Fibroblast of skin of right biceps (primary cell): ENCODE results near the gene CLSTN2.

Source experiments
- DNase-seq: peaks from one replicate; pipeline ENCODE4 v3.0.0-alpha.2; 2013

CLSTN2 gene

DNA sequence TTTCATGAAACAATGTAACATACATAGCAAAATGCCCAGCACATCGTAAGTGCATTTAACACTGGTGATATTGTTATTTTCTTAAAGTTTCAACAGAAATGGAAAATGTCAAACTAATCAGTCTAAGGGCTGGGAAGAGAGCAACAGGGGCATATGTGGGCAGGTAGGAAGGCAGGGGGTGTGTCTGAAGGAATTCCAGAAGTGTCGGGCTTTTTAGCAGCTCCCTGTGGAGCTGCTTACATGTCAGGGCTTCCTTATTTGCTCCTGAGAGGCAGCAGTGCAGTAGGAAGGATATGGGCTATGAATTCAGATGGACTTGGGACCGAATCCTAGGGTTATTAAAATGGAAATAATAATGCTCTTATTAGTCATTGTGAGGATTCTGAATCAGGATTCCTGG is 311.6 kb downstream of the CLSTN2 start:
- no peak for DNase-seq

DNA sequence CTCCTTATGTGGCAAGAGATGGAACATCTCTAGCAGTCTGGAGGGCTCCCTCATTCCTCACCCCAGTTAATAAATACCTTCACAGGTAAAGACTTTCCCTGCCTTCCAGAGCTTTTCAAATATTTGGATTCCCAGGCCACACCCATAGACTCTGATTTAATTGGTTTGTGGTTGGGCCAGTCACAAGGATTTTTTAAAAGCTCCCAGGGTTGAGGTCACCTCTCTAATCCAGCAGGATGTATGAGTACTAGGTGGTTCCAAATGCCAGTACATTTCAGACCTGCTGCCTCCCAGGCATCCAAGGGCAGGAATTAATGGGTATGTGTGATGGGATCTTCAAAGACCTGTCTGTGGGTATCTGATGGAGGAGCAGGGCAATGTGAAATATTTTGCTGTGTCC is 312.8 kb downstream of the CLSTN2 start:
- DNase-seq: no peak

DNA sequence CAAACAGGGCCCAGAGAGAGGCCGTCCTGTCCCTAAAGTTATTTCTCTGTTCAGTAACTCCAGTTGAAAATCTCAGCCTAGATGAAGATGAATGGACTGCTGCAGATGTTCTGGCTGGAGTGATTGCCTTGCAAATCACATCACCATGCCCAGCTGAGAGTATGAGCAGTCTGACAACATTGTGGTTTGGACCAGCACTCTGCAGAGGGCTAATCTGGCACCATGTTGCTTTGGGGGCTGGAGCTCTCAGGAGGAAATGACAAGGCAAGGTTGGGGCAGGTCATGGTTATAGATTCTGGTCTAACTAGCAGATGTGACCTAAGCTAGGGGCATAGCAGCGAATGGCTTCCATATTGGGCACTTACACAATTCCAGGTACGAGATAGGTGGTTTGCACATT is 314.2 kb downstream of the CLSTN2 start:
- no peak for DNase-seq

DNA sequence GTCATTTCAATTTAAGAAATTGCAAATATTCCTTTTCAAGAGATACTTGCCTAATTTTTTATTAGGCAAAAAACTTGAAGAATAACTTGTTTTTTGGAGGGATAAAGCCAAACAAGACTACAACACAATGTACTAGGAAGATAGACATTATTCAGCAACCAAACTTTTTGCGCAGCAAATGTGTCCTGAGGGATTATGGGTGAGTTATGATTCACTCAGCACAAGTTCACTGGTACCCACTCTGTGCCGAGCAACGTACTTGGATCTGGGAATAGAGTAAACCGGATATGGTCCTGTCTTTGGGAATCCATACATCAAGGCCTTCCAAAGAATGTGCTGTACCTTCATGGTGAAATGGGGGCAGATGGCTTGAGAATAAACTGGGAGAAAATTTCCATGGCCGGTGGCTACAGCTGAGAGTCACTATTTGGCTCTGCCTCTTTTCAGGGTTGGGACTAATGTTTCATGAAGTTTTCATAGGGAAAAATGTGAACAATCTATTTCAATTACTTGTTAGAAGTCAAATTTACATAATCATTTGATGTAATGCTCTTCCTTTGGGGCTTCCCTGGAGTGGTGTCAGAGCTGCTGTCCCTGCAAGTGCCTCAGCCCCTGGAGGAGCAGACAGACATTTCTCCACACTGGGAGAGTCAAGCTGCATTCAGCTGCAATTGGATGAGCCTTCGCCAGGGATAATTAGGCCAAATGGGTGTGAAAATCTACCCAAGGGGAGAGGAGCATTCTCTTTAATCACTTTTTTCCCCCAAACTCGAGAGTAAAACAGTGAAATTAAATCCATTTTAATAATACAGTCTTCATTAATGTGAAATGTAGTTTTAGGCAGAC is 315.2 kb downstream of the CLSTN2 start:
- no peak for DNase-seq

DNA sequence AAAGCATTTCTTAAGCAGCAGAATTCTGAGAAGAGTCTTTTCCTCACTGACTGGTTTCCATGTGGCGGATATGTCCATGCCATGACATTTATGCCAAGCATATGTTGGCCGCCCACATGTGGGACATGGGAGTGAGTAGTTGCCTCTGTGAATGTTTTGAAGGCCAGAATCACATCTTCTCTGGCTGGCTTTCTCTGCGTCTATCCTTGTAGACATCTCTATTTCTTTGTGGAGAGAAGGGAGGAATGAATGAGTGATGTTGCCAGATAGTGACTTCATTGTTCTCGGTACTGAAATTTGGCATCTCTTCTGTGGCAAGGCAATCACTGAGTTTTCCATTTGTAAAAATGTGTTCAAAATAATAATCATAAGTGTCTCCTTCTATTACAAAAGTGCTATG is 316.0 kb downstream of the CLSTN2 start:
- no peak for DNase-seq

DNA sequence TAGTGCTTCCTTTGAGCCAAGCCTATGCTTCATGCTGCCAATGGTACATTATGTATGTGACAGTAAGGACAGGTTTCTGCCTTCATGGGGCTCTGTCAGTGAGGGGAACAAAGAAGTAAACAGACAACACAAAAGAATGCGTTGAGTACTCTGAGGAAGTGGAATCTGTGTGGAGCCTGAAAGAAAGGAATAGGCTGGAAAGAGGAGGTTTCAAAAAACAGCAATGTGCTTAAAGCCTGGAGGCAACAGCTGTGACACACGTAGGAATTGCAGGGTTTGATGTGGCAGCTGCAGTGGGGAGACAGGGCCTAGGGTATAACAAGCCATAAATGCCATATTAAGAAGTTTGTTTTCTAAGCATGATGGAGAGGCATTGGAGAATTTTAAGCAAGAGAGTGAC is 316.7 kb downstream of the CLSTN2 start:
- DNase-seq: no peak

DNA sequence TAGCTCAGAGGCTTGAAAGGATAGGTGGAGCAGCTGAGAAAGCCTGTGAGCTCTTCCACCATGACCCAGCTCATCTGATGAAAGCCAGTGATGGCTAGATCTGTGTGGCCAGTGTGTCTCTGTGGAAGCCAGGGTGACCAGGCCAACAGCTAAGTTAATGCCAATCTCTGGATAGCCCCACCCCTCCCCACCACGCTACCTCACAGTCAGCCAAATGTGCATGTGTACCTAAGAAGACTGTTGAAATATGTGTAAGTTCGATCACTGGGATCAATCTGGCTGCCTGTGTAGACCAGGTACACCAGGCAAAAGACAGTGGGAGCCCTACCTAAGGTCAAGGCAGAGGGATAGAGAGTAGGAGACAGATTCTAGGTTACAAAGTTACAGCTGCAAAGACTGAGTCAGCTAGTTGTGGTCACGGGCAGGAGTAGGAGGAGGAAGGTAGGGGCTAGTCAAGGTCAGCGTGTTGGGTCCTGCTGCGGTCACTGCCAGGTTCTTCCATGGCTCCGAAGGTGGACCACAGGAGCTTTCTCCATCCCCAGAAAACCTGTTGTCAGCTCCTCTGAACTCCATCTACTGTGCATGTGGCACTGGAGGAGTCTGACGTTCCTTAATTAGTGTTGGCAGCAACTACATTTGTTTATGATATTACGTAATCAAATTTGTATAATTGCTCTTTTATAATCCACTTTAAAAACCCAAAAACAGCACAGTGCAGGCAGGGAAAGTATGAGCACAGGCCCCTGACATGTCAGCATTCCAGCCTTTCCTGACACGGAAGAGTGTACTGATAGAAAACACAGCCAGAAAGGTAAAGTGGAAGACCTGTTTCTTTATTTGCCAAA is 318.0 kb downstream of the CLSTN2 start:
- no peak for DNase-seq

DNA sequence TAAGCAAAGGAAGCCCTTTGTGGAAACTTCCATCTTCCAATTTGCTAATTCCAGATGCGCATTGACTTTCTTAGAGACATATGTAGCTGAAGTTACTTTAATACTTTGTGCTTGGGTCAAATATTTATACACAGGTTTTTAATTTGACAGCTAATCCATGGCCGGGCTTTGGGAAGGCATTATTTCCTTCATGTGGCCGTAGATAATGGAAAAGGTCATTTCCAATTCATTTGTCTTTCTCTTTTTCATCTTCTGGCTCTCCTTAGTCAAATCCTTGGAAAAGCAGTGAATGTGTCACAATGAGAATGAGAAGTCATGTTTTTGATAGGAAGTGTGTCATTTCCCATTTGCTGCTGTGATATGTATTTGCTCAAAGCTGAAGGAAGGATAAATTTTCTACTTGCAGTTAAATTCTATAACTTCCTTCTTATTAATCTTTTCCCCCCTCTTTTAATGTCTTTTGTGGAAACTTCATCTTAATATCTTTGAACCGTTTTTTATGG is 323.3 kb downstream of the CLSTN2 start:
- peak; percentile 5 for DNase-seq

DNA sequence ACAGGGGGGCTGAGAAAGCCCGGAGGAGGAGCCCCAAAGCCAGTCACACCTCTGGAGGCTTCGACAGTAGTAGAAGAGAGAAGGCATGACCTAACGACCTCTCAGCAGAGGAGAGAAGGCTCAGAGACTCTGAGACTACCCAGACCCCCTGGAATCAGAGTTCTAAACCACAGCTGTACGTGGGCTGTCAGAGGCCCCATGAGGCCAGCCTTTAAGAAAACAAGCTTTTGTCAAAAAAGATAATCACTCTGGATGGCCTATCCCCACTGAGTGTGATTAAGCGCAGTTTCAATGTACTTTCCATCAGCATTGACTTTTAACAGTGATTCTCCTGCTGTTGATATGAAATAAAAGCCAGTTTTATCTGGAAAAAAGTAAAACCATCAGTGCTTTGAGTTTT is 330.3 kb downstream of the CLSTN2 start:
- DNase-seq: no peak

DNA sequence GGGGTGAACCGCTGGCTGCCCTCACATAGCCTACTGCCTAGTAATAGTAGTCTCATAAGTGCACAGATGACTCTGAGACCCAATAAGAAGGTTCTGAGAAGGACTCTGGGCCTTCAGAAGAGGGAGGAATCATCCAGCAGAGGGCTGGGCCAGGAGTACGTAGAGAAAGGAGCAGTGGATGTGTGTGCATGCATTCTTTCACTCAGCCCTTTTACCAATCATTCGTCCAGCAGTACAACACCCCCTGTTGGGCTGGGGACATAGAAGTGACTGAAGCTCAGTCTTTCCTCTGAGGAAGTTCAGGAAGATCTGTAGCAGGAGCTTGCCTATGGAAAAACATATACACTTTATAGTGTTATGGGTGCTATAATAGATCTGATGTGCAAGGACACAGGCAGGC is 333.1 kb downstream of the CLSTN2 start:
- DNase-seq: no peak

DNA sequence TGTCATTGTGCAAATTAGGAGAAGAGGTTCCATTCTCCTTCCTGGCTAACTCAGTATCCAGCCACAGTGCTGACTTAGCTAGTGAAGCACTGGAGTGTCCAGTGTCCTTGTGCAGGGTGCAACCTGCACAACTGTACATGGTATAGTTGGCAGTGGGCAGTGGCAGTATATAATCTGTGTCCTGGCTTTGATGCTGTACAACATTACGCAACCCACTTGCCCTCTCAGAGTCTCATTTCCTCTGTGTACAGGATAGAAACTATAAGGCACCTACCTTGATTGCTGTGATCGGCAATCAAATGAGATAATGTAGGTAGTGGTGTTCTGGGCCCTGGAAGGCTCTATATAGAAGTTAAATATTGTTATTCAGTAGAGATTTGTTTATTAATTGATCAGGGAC is 333.6 kb downstream of the CLSTN2 start:
- DNase-seq: no peak

DNA sequence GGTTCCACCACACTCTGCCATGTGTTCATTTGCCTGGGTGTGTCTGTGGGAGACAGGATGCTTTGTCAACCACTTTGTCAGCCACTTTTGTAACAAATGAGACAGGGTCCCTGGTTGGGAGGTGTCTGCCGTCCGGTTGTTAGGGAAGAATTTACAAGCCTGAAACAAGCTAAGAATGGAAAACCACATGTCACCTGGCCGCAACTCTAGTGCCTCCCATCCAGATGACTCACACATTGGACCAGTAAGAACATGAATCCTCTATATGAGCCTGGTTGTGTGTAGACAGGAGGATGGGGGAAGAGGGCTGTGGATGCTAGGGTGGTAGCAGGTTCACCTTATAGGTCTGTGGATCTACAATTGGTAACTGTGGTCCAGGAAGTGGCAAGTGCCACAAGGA is 335.3 kb downstream of the CLSTN2 start:
- no peak for DNase-seq

DNA sequence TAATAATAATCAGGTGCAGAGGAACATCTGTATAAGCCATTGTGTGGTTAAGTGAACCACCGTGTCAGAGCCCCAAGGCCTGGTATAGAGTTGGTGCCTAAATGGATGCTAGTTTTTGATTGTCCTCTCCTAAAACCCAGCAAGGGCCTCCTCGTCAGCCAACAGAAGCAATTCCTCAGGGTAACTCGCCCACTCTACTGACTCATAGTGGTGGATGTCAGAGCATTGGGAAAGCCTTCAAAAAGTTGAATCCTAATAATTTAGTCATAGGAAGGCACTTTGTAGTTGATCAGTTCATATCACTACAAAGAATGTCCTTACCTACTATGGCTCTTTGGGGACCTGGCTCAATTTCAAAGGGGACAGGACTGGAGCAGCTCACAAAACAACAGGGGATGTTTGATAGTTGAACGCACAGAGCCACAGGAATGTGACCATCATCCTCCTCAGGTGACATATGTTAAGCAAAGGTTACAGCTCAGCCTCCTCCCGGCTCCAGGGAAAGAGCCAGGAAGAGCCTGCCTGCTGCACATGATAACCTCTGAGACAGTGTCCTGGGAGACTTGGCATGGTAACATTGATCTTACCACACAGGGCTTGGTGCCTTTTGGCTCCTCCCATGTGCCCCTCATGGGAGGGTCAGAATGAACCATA is 338.7 kb downstream of the CLSTN2 start:
- DNase-seq: peak; percentile 24

DNA sequence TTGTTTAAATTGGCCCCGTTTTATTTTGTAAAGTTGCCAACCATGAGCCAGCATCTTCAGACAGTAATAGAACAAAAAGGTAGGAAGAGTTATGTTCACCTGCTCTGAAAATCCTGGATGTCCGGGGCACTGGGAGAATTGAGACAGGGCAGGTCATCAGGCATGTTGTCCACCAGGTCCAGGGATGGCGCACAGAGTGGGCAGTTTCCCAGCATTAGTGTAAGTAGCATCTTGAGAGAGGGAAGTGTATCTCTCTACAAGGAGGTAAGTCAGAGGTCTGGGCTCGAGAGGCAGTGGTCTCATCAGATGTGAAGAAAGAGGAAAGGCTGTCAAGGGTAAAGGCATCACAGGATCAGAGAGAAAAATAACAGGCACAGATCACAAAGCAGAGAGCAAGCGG is 339.4 kb downstream of the CLSTN2 start:
- no peak for DNase-seq

DNA sequence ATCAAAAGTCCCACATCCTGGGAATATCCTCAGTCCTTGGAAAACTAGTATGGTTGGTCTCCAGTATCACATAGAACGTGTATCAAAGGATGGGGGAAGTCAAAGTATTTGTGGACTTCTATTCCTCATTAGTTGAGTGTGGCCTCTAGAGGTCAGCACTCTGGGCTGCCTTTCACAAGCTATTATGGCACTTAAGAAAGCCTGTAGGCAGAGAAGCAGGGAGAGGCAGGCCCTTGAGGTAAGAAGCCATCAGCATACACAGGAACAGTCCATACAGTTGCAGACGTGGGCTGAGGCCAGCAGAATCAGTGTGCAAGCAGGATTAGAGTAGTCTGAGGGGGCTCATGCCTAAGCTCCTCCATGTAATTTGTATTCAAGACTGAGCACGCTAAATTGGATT is 341.7 kb downstream of the CLSTN2 start:
- DNase-seq: peak; percentile 22

DNA sequence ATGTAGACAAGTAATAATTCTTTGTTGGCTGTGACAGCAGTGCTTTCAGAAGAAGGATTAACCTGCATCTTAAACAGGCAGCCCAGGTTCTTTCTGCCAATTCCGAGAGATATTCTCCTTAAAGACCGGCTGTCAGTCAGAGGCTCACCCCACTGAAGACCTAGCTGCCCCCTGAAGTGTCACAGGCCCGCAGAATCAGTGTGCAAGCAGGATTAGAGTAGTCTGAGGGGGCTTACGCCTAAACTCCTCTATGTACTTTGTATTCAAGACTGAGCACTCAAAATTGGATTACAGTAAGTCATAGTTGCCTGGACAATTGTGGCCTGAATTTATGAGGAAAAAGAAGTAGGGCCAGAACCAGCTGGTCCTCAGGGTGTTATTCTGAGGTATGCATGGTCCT is 342.9 kb downstream of the CLSTN2 start:
- DNase-seq: no peak

DNA sequence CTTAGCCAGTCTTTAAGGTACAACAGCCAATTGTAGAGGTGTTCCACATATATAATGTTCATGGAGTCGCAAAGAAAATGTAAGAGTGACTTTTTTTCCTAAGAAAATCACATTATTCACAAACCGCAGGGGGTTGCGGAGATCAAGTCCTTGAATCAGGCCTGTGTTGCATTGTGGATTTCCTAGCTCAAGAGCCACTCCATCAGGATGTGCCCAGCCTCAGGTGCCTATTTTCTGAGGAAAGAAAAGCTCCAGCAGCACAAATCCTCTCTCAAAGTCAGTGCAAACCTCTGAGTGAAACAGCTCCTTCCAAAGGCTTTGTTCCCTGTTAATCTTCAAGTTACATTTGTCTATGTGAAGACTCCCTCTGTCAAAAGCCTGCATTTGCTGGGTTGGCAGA is 349.4 kb downstream of the CLSTN2 start:
- no peak for DNase-seq

DNA sequence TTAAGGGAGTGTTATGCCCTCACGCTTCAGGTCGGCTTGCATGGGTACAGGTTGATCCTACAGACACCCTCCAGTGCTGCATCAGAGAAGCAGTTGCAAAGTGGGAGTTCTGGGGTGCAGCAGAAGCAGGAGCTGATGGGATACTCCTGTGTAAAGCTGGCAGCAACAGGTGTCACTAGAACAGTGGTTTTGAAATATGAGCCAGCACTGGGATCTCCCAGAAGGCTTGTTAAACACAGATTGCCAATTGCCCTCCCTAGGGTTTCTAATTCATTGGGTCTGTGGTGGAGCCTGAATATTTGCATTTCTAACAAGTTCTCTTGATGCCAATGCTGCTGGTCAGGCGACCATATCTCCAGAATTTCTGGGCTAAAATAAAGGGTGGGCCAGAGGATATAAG is 350.4 kb downstream of the CLSTN2 start:
- DNase-seq: no peak

DNA sequence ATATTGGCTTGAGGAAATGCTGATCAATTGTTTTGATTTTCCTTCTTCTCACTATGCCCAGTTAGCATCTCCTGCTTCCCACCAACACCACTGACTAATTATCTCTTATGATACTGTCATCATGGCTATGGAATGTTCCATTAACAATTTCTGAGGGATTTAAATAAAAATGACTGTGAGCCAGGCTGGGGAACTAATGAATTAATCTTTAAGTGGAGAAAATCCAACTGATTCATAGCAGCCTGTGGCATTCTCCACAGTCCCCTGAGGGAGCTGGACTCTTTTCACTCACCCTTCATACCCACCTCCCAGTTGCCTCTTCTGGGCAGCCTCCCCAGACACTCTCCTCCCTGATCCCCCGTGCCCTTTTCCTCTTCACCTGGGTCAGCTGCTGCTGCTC is 353.6 kb downstream of the CLSTN2 start:
- DNase-seq: peak; percentile 82

DNA sequence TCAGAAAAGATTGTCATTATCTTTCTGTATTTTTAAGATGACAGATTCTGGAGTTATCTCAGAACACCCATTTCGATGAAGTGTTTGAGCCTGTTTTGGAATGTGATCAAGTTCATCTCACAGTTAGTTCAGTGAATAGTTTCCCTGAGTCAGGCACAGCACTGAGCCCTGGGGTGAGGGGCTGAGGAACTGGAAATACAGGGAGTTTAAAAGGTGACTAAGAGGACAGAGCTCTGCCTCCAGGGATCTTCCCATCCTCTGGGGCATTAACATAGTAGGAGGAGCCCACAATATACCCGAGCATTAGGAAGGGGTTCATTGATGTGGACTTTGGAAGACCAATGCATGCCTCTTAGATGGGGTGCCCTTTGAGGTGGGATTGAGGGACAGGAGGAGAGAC is 355.1 kb downstream of the CLSTN2 start:
- peak; percentile 81 for DNase-seq

DNA sequence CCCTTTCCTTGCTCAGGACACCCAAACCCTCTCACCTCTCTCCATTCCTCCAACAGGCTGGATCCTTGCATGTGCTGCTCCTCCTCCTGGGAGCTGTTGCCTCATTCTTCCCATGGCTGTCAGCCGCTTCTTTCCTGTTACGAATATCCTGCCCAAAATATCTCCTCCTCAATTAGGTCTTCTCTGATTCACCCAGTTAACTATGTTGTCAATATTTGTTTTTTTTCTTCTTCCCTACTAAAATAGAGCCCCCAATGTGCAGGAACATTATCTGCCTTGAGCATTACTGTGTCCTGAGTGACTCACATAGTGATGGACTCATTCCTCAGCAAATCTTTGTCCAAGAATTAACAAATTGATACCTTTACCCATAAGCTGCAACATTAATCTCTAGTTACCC is 357.2 kb downstream of the CLSTN2 start:
- peak; percentile 89 for DNase-seq

DNA sequence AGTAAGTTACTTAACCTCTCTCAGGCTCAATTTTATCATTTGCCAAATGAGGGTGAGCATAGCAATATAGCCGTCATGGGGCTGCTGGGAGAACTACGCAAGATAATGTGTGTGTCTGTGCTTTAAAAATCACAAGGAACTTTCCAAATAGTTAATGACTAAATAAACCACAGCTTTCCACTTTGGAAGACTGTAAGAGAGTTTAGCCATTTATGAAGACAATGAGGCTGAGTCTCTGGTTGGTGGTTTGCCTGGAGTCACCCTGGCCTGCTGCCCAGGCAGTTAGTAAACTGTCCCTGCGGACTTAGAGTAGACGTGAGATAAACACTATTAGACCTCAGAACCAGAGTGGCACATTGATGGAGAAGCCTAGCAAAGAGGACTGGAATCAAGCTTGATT is 357.7 kb downstream of the CLSTN2 start:
- peak; percentile 97 for DNase-seq

DNA sequence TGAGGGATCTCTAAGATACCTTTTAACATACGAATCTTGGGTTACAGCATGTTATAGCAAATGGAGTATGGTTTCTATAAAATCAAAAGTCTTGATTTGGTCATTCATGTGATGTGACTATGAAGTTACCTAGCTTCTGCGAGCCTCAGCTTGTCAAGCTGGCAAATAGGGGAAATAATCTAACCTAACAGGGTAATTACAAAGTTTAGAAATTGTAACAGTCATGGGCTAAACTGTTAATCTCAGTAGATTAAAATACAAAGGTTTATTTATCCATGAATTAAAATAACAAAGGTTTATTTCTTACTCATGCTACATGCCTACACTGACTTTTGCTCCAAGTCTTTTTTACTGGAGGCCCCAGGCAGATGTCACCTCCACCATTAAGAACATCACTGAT is 359.1 kb downstream of the CLSTN2 start:
- DNase-seq: no peak
